22Rv1 (cell line): ENCODE measurements around the gene HID1.

ENCODE experiments used
- ZFX ChIP-seq: fragments of 450-650 bp; IDR thresholded peaks from 2 replicates; pipeline ENCODE4 v1.6.1; 2017; ENCODE audit warnings: antibody characterized with exemption, borderline replicate concordance
- TF ChIP-seq, protein P1 (sequence below): fragments of 450-650 bp; IDR thresholded peaks from 2 replicates; pipeline ENCODE4 v1.5.1; 2017; ENCODE audit warnings: mild to moderate bottlenecking

DNA sequence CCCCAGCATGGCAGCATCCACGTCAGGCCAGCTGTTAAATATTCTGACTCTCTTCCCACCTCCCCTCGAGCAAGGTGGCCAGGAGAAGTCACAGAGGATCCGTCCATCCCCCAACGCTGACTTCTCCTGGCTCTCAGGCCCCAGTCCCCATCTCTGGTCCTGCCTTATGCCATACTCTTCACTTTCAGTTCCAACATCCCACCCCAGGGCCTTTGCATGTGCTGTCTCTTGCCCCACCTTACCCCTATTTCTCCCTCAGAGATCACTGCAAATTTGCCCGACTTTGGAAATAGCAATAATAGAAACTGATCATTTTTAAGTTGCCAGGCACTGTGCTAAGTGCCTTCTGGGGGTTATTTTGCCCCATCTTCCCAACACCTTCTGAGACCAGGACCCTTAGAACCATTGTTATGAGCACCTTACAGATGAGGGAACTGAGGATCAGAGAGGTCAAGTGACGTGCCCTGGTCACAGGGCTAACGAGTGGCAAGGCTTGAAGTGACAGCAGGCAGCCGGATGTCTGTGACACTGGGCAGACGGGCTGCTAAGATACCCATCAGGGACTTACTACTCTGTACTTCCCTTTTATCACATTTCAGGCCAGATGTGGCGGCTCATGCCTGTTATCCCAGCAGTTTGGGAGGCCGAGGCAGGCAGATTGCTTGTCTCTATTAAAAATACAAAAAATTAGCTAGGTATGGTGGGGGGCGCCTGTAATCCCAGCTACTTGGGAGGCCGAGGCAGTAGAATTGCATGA, 17.7 kb downstream of the HID1 start:
- TF ChIP-seq, protein P1, sequence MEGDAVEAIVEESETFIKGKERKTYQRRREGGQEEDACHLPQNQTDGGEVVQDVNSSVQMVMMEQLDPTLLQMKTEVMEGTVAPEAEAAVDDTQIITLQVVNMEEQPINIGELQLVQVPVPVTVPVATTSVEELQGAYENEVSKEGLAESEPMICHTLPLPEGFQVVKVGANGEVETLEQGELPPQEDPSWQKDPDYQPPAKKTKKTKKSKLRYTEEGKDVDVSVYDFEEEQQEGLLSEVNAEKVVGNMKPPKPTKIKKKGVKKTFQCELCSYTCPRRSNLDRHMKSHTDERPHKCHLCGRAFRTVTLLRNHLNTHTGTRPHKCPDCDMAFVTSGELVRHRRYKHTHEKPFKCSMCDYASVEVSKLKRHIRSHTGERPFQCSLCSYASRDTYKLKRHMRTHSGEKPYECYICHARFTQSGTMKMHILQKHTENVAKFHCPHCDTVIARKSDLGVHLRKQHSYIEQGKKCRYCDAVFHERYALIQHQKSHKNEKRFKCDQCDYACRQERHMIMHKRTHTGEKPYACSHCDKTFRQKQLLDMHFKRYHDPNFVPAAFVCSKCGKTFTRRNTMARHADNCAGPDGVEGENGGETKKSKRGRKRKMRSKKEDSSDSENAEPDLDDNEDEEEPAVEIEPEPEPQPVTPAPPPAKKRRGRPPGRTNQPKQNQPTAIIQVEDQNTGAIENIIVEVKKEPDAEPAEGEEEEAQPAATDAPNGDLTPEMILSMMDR: no peak
- TF ChIP-seq ZFX: no peak
